ENCODE results near the gene YPEL1.
"Not testable (repeated sequence)": the region's sequence is repeated elsewhere in the genome, so short reads cannot be mapped to it uniquely, and the experiment has no call there.

The YPEL1 gene

GRCh38 chr22:21745948-21746347 lies 10.4 kb upstream of the YPEL1 start:
- peaks cover 17% of the 10 kb centered on the region for H3K27me3 Mint-ChIP-seq (ENCODE audit: low read depth)
- no peak overlapping the region for H3K27ac Mint-ChIP-seq
- no peaks in the 10 kb centered on the region for H3K9me3 Mint-ChIP-seq
- H3K4me3 Mint-ChIP-seq, result no peak overlapping the region
- H3K4me1 Mint-ChIP-seq, result peaks cover 9% of the 10 kb centered on the region
- TF ChIP-seq CTCF (IDR thresholded peaks at IDR 0.05; ENCODE audit: unreplicated experiment in 3 of 3), result no peak
- no peaks in the 10 kb centered on the region for H3K36me3 Mint-ChIP-seq (ENCODE audit: low read depth)

GRCh38 chr22:21744917-21745316 lies 9.3 kb upstream of the YPEL1 start:
- not testable (repeated sequence) for H3K4me1 Mint-ChIP-seq; H3K9me3 Mint-ChIP-seq; H3K36me3 Mint-ChIP-seq (ENCODE audit: low read depth); H3K27ac Mint-ChIP-seq; H3K4me3 Mint-ChIP-seq
- H3K27me3 Mint-ChIP-seq (ENCODE audit: low read depth), result peaks cover 22% of the 10 kb centered on the region

GRCh38 chr22:21741790-21742189 lies 6.2 kb upstream of the YPEL1 start:
- Mint-ChIP-seq H3K4me3 (no peak overlapping the region), H3K4me1 (no peaks in the 10 kb centered on the region), H3K9me3 (no peaks in the 10 kb centered on the region), H3K27me3 (ENCODE audit: low read depth) (peaks cover 22% of the 10 kb centered on the region), H3K27ac (no peak overlapping the region), H3K36me3 (ENCODE audit: low read depth) (no peaks in the 10 kb centered on the region)
- TF ChIP-seq CTCF (IDR thresholded peaks at IDR 0.05; ENCODE audit: unreplicated experiment in 3 of 3), result no peak

- H3K27ac Mint-ChIP-seq, result no peak overlapping the region
- no peak for TF ChIP-seq CTCF (IDR thresholded peaks at IDR 0.05; ENCODE audit: unreplicated experiment in 3 of 3)
- no peaks in the 10 kb centered on the region for H3K9me3 Mint-ChIP-seq
- no peak overlapping the region for H3K4me3 Mint-ChIP-seq
- H3K27me3 Mint-ChIP-seq (ENCODE audit: low read depth), result peaks cover 22% of the 10 kb centered on the region
- H3K4me1 Mint-ChIP-seq, result no peaks in the 10 kb centered on the region
- H3K36me3 Mint-ChIP-seq (ENCODE audit: low read depth), result no peaks in the 10 kb centered on the region
Observed at GRCh38 chr22:21741059-21741458, 5.5 kb upstream of the YPEL1 start.

- no peak for TF ChIP-seq CTCF (IDR thresholded peaks at IDR 0.05; ENCODE audit: unreplicated experiment in 3 of 3)
- H3K4me1 Mint-ChIP-seq, result peaks cover 3% of the 10 kb centered on the region
- H3K27me3 Mint-ChIP-seq (ENCODE audit: low read depth), result peaks cover 22% of the 10 kb centered on the region
- no peak overlapping the region for H3K27ac Mint-ChIP-seq
- no peak overlapping the region for H3K4me3 Mint-ChIP-seq
- no peaks in the 10 kb centered on the region for H3K36me3 Mint-ChIP-seq (ENCODE audit: low read depth)
- no peaks in the 10 kb centered on the region for H3K9me3 Mint-ChIP-seq
Observed at GRCh38 chr22:21739828-21740377, 4.3 kb upstream of the YPEL1 start.

- Mint-ChIP-seq H3K4me1 (peaks cover 13% of the 10 kb centered on the region), H3K27me3 (ENCODE audit: low read depth) (peaks cover 16% of the 10 kb centered on the region), H3K9me3 (no peaks in the 10 kb centered on the region), H3K27ac (no peak overlapping the region), H3K4me3 (no peak overlapping the region), H3K36me3 (ENCODE audit: low read depth) (no peaks in the 10 kb centered on the region)
- TF ChIP-seq CTCF (IDR thresholded peaks at IDR 0.05; ENCODE audit: unreplicated experiment in 3 of 3), result no peak
Observed at GRCh38 chr22:21738966-21739365, 3.4 kb upstream of the YPEL1 start.

Data from nephron (organoid).